Coronary artery (tissue), 2 donors: ENCODE results near the gene MFSD6L.

ENCODE experiments used
- DNase-seq: peaks from one replicate; pipeline ENCODE4 v3.0.0-alpha.2; 2017; ENCODE audit warnings: low spot score
- H3K27ac ChIP-seq, 2 donors: fragments of 200-600 bp; sonication (generic); one replicate each; pipeline ENCODE4 v1.5.1; 2016 to 2019
- H3K4me3 ChIP-seq: fragments of 200-600 bp; sonication (generic); 2 replicates; pipeline ENCODE4 v1.5.1; 2016; ENCODE audit warnings: mild to moderate bottlenecking, moderate library complexity
- CTCF ChIP-seq: fragments of 200-600 bp; sonication (generic); IDR thresholded peaks from one replicate; pipeline ENCODE4 v1.5.1; 2019; ENCODE audit warnings: antibody characterized with exemption

The MFSD6L gene

DNA sequence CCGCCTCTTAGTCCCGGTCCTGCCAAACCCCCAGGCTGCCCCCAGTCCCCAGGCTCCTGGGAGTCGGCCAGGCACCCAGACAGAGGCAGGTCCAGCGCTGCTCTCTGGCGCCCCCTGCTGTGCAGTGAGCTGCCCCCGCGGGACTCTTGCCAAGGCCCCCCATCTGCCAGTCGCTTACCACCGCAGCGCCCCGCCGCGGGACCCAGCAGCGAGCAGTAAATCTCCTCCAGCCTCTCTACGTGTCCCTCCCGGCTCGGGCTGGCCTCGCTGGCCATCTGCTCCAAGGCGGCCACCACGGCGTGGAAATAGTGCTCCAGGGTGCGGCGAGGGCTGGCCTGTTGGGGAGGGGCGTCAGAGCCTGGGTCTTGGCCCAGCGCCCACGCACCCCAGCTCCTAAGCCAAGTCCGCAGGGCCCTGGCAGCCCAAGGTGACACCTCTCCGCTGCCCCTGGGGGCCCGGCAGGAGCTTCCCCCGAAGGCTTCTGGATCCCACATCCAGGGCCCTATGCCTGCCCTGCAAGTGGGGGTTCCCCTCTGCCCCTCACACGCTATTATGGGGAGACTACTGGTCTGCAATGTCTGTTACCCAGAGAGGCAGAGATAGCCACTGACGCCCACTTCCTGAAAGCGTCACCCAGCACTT lies 33.7 kb upstream of the MFSD6L start:
- Histone ChIP-seq H3K4me3 (no peak overlapping the region), H3K27ac (no peak overlapping the region)
- TF ChIP-seq CTCF: no peak
- DNase-seq: no peak

GRCh38 chr17:8831234-8831849 lies 32.2 kb upstream of the MFSD6L start:
- Histone ChIP-seq H3K4me3 (no peak overlapping the region), H3K27ac (no peak overlapping the region)
- TF ChIP-seq CTCF: no peak
- DNase-seq: no peak

- Histone ChIP-seq H3K4me3 (no peak overlapping the region), H3K27ac (no peak overlapping the region)
- no peak for DNase-seq
- TF ChIP-seq CTCF: no peak
These were observed 31.0 kb upstream of the MFSD6L start for GRCh38 chr17:8830141-8830540.

- Histone ChIP-seq H3K4me3 (no peak overlapping the region), H3K27ac (no peak overlapping the region)
- no peak for TF ChIP-seq CTCF
- DNase-seq: no peak
These were observed 30.1 kb upstream of the MFSD6L start for GRCh38 chr17:8829036-8829941.

DNA sequence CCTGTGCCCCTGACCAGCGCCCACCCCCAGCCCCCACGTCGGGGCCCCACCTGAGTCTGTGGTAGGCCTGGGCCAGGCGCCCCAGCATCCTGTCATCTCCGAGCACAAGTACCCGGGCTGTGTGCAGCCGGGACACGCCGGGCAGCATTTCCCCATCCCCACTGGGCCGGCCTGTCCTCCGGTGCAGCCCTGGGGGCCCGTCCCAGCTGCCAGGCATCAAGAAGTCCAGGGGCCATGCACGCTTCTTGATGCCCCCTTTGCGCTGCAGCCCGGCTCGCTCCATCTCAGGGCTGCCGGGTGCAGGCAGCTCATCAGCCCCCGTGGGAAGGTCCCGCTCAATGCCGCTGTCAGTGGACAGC lies 29.3 kb upstream of the MFSD6L start:
- TF ChIP-seq CTCF: no peak
- DNase-seq: no peak
- no peak overlapping the region for H3K4me3 ChIP-seq
- no peak overlapping the region for H3K27ac ChIP-seq

GRCh38 chr17:8826808-8827435 lies 27.8 kb upstream of the MFSD6L start:
- H3K4me3 ChIP-seq: no peak overlapping the region
- no peak overlapping the region for H3K27ac ChIP-seq
- no peak for TF ChIP-seq CTCF
- no peak for DNase-seq
